Neural crest cell (in vitro differentiated cells): Measurements from ENCODE around the gene CDK6. TPM values are rescaled to one million over a fixed set of nuclear protein-coding genes. Genes with fewer than 3 reads are reported as not detected.

Experiments used
- DNase-seq: peaks from one replicate; pipeline ENCODE4 v3.0.0; 2021; ENCODE audit warnings: low read depth, mixed read lengths, low spot score
- H3K27ac Mint-ChIP-seq: one replicate; pipeline ENCODE4 v1.8.0; 2021; ENCODE audit warnings: mild to moderate bottlenecking, mixed read lengths; ENCODE audit not compliant: unreplicated experiment
- H3K27me3 Mint-ChIP-seq: 2 replicates; pipeline ENCODE4 v1.8.0; 2021; ENCODE audit warnings: low read depth, mild to moderate bottlenecking, mixed read lengths
- H3K36me3 Mint-ChIP-seq: 2 replicates; pipeline ENCODE4 v1.8.0; 2021; ENCODE audit warnings: low read depth, mild to moderate bottlenecking, mixed read lengths
- H3K4me1 Mint-ChIP-seq: 2 replicates; pipeline ENCODE4 v1.8.0; 2021; ENCODE audit warnings: mixed read lengths
- H3K4me3 Mint-ChIP-seq: one replicate; pipeline ENCODE4 v1.8.0; 2021; ENCODE audit warnings: mild to moderate bottlenecking, mixed read lengths
- H3K9me3 Mint-ChIP-seq: 2 replicates; pipeline ENCODE4 v1.8.0; 2021; ENCODE audit warnings: mixed read lengths
- total RNA-seq: library from RNA; stranded (reverse); gene quantifications from 2 replicates; pipeline ENCODE4 v1.2.1, GENCODE V29; 2021
- TF ChIP-seq, protein P1 (sequence below): fragments of 200-600 bp; sonication (generic); conservative IDR thresholded peaks from 2 replicates; pipeline ENCODE4 v1.5.0; 2021; ENCODE audit warnings: antibody characterized with exemption, mild to moderate bottlenecking

Gene CDK6
- total RNA-seq, 1 donor from 2014 or later: 42.9 TPM

DNA sequence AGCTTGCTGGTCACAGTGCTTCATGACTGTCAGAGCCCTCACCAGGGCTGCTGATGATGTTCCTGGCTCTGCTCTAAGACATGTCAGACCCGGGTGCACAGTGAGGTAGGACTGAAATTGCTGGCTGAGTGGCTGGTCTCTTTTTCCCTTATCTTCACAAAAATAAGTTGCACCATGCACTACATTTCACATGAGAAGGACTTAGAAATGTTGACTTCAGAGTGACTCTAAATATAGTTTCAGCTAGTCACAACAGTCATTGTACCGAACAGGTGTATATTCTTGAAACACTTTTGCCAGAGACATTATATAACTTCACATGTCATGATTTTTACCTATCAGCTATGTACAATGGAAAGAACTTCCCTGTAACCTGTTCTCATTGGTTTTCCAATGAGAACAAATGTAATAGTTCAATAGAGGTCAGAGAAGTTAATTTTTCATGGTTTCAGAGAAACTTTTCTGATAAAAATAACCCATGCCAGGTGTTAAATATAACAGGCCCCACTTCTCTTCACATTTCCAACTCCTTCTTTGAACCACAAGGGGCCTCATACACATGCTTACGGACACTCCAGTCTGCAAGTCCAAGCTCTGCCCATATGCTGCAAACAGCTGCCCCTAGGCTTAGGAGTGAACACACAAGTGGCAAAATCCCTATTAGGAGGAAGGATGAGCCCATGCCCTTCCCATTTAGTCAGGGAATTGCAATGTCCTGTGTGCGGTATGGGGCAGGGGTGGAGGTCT is 115.6 kb downstream of the CDK6 start:
- Mint-ChIP-seq H3K4me3 (no peak overlapping the region), H3K27me3 (no peaks in the 10 kb centered on the region), H3K36me3 (peaks cover 8% of the 10 kb centered on the region), H3K27ac (no peak overlapping the region), H3K4me1 (peaks cover 42% of the 10 kb centered on the region), H3K9me3 (no peaks in the 10 kb centered on the region)
- no peak for DNase-seq
- TF ChIP-seq, protein P1, sequence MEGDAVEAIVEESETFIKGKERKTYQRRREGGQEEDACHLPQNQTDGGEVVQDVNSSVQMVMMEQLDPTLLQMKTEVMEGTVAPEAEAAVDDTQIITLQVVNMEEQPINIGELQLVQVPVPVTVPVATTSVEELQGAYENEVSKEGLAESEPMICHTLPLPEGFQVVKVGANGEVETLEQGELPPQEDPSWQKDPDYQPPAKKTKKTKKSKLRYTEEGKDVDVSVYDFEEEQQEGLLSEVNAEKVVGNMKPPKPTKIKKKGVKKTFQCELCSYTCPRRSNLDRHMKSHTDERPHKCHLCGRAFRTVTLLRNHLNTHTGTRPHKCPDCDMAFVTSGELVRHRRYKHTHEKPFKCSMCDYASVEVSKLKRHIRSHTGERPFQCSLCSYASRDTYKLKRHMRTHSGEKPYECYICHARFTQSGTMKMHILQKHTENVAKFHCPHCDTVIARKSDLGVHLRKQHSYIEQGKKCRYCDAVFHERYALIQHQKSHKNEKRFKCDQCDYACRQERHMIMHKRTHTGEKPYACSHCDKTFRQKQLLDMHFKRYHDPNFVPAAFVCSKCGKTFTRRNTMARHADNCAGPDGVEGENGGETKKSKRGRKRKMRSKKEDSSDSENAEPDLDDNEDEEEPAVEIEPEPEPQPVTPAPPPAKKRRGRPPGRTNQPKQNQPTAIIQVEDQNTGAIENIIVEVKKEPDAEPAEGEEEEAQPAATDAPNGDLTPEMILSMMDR: no peak

DNA sequence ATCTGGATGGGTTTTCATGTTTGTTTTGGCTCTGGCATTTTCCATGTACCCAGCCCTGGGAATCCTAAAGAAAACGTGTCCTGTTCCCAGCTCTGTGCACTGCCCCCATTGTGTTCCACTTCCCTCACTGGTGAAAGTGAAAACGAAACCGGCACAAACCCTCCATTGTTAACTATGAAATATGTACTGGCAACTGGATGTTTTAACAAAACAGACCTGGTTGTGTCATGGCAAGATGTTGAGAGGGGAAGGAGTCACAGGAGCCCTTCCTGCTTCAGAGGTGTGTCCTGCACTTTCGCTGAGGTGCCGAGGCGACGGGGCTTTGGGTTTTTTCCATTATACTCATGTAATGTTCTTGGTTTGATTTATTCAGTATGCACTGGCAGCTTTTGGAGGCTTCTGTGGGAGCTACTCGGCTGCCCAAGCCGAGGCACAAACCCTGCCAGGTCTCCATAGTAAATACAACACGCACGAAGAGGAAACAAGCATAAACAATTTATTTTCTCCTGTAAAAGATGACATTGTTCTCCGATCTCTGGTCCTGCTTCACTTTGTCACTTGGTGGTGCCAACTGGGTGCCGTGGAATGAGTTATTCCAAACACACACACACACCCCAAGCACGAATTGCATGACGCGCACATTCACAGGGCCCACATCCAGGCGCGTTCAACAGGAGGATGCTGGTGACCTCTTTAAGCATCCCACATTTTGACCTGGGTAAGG is 118.2 kb downstream of the CDK6 start:
- Mint-ChIP-seq H3K4me1 (peaks cover 34% of the 10 kb centered on the region), H3K36me3 (peaks cover 5% of the 10 kb centered on the region), H3K9me3 (no peaks in the 10 kb centered on the region), H3K4me3 (peak overlapping the region; percentile 44), H3K27ac (peak overlapping the region; percentile 92), H3K27me3 (no peaks in the 10 kb centered on the region)
- TF ChIP-seq, protein P1: no peak
- DNase-seq: no peak

DNA sequence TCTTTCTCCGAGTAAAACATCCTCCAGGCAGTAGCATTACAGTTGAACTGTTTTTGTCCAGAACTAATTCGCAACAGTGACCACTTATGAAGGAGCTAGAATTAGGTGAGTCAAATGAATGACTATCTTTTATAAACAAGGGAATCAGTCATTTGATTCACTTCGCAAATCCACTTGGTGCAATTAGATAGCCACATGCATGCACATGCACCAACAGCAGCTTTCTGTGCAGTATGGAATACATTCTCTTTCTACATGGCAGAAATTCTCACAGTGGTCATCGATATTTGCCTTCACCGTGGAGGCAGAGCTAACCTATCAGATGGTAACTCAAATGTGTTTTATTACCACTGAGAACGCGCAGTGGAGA is 118.8 kb downstream of the CDK6 start:
- Mint-ChIP-seq H3K9me3 (no peaks in the 10 kb centered on the region), H3K4me3 (peak overlapping the region; percentile 44)

GRCh38 chr7:92716825-92717580 is 119.4 kb downstream of the CDK6 start:
- H3K4me1 Mint-ChIP-seq: peaks cover 26% of the 10 kb centered on the region
- H3K27me3 Mint-ChIP-seq: no peaks in the 10 kb centered on the region
- H3K9me3 Mint-ChIP-seq: no peaks in the 10 kb centered on the region
- H3K4me3 Mint-ChIP-seq: peak overlapping the region; percentile 31
- TF ChIP-seq, protein P1: no peak
- peak overlapping the region; percentile 21 for H3K27ac Mint-ChIP-seq
- no peak for DNase-seq
- peaks cover 5% of the 10 kb centered on the region for H3K36me3 Mint-ChIP-seq

More for the DNA sequence above, 118.8 kb downstream of the CDK6 start:
- TF ChIP-seq, protein P1: no peak
- peaks cover 5% of the 10 kb centered on the region for H3K36me3 Mint-ChIP-seq
- H3K27me3 Mint-ChIP-seq: no peaks in the 10 kb centered on the region
- no peak for DNase-seq
- H3K4me1 Mint-ChIP-seq: peaks cover 32% of the 10 kb centered on the region
- H3K27ac Mint-ChIP-seq: peak overlapping the region; percentile 92

- Mint-ChIP-seq H3K4me1 (peaks cover 26% of the 10 kb centered on the region), H3K4me3 (no peak overlapping the region), H3K27ac (no peak overlapping the region), H3K36me3 (peaks cover 5% of the 10 kb centered on the region), H3K9me3 (no peaks in the 10 kb centered on the region), H3K27me3 (no peaks in the 10 kb centered on the region)
- DNase-seq: no peak
- TF ChIP-seq, protein P1: no peak
These were observed 120.4 kb downstream of the CDK6 start for GRCh38 chr7:92715963-92716362.
